ENCODE results near the gene PPCS.
A peak's percentile ranks its signal among the peaks of the same experiment; 100 is the strongest.

Gene PPCS

DNA sequence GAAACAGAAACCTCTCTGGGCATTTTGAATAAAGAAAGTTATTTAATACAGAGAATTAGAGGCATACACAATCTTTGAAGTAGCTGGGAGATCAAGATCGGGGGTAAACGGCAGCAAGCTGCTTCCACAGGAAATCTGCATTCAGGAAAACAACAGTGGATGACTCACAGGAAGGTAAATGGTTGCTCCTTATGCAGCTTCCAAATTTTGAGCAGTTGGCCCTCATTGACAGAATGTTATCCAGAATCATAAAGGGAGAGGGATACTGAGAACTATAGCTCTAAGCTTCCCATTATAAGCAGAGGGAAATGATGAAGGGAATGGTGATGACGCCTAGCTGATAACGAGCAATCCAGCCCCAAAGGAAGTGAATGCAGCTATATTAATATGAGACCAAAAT lies 29.1 kb upstream of the PPCS start:
- Histone ChIP-seq H3K9me3 (ENCODE audit: control insufficient read depth, low read length) (no peaks in the 10 kb centered on the region), H3K36me3 (ENCODE audit: control insufficient read depth, insufficient read depth, low read length, severe bottlenecking) (no peaks in the 10 kb centered on the region)
- DNase-seq (ENCODE audit: low read depth) = no peak

GRCh38 chr1:42429603-42430002 lies 26.7 kb upstream of the PPCS start:
- no peaks in the 10 kb centered on the region for H3K36me3 ChIP-seq (ENCODE audit: control insufficient read depth, insufficient read depth, low read length, severe bottlenecking)
- no peaks in the 10 kb centered on the region for H3K27me3 ChIP-seq (replicated peaks; ENCODE audit: control insufficient read depth, insufficient read depth, low read length)
- no peak overlapping the region for H3K9ac ChIP-seq (ENCODE audit: low read length)
- DNase-seq (ENCODE audit: low read depth) = no peak
- H3K4me1 ChIP-seq (ENCODE audit: control insufficient read depth, insufficient read depth, low read length) = peaks cover 27% of the 10 kb centered on the region
- no peak overlapping the region for H3K4me3 ChIP-seq (ENCODE audit: low read length)
- H3K9me3 ChIP-seq (ENCODE audit: control insufficient read depth, low read length) = no peaks in the 10 kb centered on the region

More for the DNA sequence above, 29.1 kb upstream of the PPCS start:
- Histone ChIP-seq H3K4me3 (ENCODE audit: low read length) (no peak overlapping the region), H3K27me3 (replicated peaks; ENCODE audit: control insufficient read depth, insufficient read depth, low read length) (no peaks in the 10 kb centered on the region), H3K9ac (ENCODE audit: low read length) (no peak overlapping the region), H3K4me1 (ENCODE audit: control insufficient read depth, insufficient read depth, low read length) (peaks cover 43% of the 10 kb centered on the region)

GRCh38 chr1:42430286-42431135 lies 25.8 kb upstream of the PPCS start:
- no peak overlapping the region for H3K4me3 ChIP-seq (ENCODE audit: low read length)
- H3K4me1 ChIP-seq (ENCODE audit: control insufficient read depth, insufficient read depth, low read length) = peaks cover 24% of the 10 kb centered on the region
- no peak overlapping the region for H3K9ac ChIP-seq (ENCODE audit: low read length)
- DNase-seq (ENCODE audit: low read depth) = no peak
- H3K27me3 ChIP-seq (replicated peaks; ENCODE audit: control insufficient read depth, insufficient read depth, low read length) = no peaks in the 10 kb centered on the region
- H3K36me3 ChIP-seq (ENCODE audit: control insufficient read depth, insufficient read depth, low read length, severe bottlenecking) = no peaks in the 10 kb centered on the region
- H3K9me3 ChIP-seq (ENCODE audit: control insufficient read depth, low read length) = no peaks in the 10 kb centered on the region

GRCh38 chr1:42431514-42431913 lies 24.8 kb upstream of the PPCS start:
- no peak overlapping the region for H3K9ac ChIP-seq (ENCODE audit: low read length)
- no peaks in the 10 kb centered on the region for H3K27me3 ChIP-seq (replicated peaks; ENCODE audit: control insufficient read depth, insufficient read depth, low read length)
- peaks cover 24% of the 10 kb centered on the region for H3K4me1 ChIP-seq (ENCODE audit: control insufficient read depth, insufficient read depth, low read length)
- no peaks in the 10 kb centered on the region for H3K9me3 ChIP-seq (ENCODE audit: control insufficient read depth, low read length)
- no peak for DNase-seq (ENCODE audit: low read depth)
- H3K36me3 ChIP-seq (ENCODE audit: control insufficient read depth, insufficient read depth, low read length, severe bottlenecking) = no peaks in the 10 kb centered on the region
- H3K4me3 ChIP-seq (ENCODE audit: low read length) = no peak overlapping the region

- Histone ChIP-seq H3K4me3 (ENCODE audit: low read length) (no peak overlapping the region), H3K4me1 (ENCODE audit: control insufficient read depth, insufficient read depth, low read length) (peaks cover 24% of the 10 kb centered on the region), H3K9me3 (ENCODE audit: control insufficient read depth, low read length) (no peaks in the 10 kb centered on the region), H3K9ac (ENCODE audit: low read length) (no peak overlapping the region), H3K36me3 (ENCODE audit: control insufficient read depth, insufficient read depth, low read length, severe bottlenecking) (no peaks in the 10 kb centered on the region), H3K27me3 (replicated peaks; ENCODE audit: control insufficient read depth, insufficient read depth, low read length) (no peaks in the 10 kb centered on the region)
- DNase-seq (ENCODE audit: low read depth) = no peak
These were observed 23.6 kb upstream of the PPCS start for GRCh38 chr1:42432714-42433113.

DNA sequence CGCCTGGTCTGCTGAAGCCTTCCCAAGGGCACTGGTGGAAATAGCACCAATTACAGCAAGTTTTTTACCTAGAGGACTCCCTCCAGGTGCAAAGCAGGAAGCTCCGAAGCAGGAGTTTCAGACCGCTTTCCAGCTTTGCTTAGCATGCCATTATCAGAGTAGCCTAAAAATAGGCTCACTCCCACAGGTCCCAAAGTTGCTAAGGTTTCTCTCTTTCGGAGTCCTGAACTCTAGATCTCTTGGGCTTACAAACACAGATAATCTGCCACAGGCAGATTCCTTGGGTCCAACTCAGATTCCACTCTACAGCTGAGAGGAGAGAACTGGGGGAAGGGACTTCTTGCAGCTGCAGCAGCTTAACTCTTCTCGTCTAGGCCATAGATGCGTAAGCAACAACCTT lies 23.0 kb upstream of the PPCS start:
- Histone ChIP-seq H3K4me3 (ENCODE audit: low read length) (no peak overlapping the region), H3K36me3 (ENCODE audit: control insufficient read depth, insufficient read depth, low read length, severe bottlenecking) (no peaks in the 10 kb centered on the region), H3K9me3 (ENCODE audit: control insufficient read depth, low read length) (no peaks in the 10 kb centered on the region), H3K9ac (ENCODE audit: low read length) (no peak overlapping the region), H3K27me3 (replicated peaks; ENCODE audit: control insufficient read depth, insufficient read depth, low read length) (no peaks in the 10 kb centered on the region), H3K4me1 (ENCODE audit: control insufficient read depth, insufficient read depth, low read length) (peaks cover 24% of the 10 kb centered on the region)
- no peak for DNase-seq (ENCODE audit: low read depth)

GRCh38 chr1:42434340-42434739 lies 22.0 kb upstream of the PPCS start:
- Histone ChIP-seq H3K9me3 (ENCODE audit: control insufficient read depth, low read length) (no peaks in the 10 kb centered on the region), H3K4me1 (ENCODE audit: control insufficient read depth, insufficient read depth, low read length) (peaks cover 22% of the 10 kb centered on the region), H3K9ac (ENCODE audit: low read length) (no peak overlapping the region), H3K36me3 (ENCODE audit: control insufficient read depth, insufficient read depth, low read length, severe bottlenecking) (no peaks in the 10 kb centered on the region), H3K4me3 (ENCODE audit: low read length) (no peak overlapping the region), H3K27me3 (replicated peaks; ENCODE audit: control insufficient read depth, insufficient read depth, low read length) (no peaks in the 10 kb centered on the region)
- DNase-seq (ENCODE audit: low read depth) = no peak

- H3K9me3 ChIP-seq (ENCODE audit: control insufficient read depth, low read length) = no peaks in the 10 kb centered on the region
- H3K4me3 ChIP-seq (ENCODE audit: low read length) = no peak overlapping the region
- H3K36me3 ChIP-seq (ENCODE audit: control insufficient read depth, insufficient read depth, low read length, severe bottlenecking) = no peaks in the 10 kb centered on the region
- H3K4me1 ChIP-seq (ENCODE audit: control insufficient read depth, insufficient read depth, low read length) = peaks cover 10% of the 10 kb centered on the region
- no peak overlapping the region for H3K9ac ChIP-seq (ENCODE audit: low read length)
- DNase-seq (ENCODE audit: low read depth) = peak; percentile 45
- H3K27me3 ChIP-seq (replicated peaks; ENCODE audit: control insufficient read depth, insufficient read depth, low read length) = no peaks in the 10 kb centered on the region
These were observed 16.4 kb upstream of the PPCS start for GRCh38 chr1:42439940-42440339.

GRCh38 chr1:42442662-42443061 lies 13.7 kb upstream of the PPCS start:
- DNase-seq (ENCODE audit: low read depth) = no peak

GRCh38 chr1:42449256-42449655 lies 7.1 kb upstream of the PPCS start:
- Histone ChIP-seq H3K27me3 (replicated peaks; ENCODE audit: control insufficient read depth, insufficient read depth, low read length) (no peaks in the 10 kb centered on the region), H3K9me3 (ENCODE audit: control insufficient read depth, low read length) (no peaks in the 10 kb centered on the region), H3K4me3 (ENCODE audit: low read length) (no peak overlapping the region), H3K9ac (ENCODE audit: low read length) (no peak overlapping the region), H3K4me1 (ENCODE audit: control insufficient read depth, insufficient read depth, low read length) (no peaks in the 10 kb centered on the region), H3K36me3 (ENCODE audit: control insufficient read depth, insufficient read depth, low read length, severe bottlenecking) (no peaks in the 10 kb centered on the region)
- DNase-seq (ENCODE audit: low read depth) = no peak

More at GRCh38 chr1:42442662-42443061, 13.7 kb upstream of the PPCS start:
- no peaks in the 10 kb centered on the region for H3K36me3 ChIP-seq (ENCODE audit: control insufficient read depth, insufficient read depth, low read length, severe bottlenecking)
- no peak overlapping the region for H3K9ac ChIP-seq (ENCODE audit: low read length)
- peaks cover 10% of the 10 kb centered on the region for H3K4me1 ChIP-seq (ENCODE audit: control insufficient read depth, insufficient read depth, low read length)
- H3K27me3 ChIP-seq (replicated peaks; ENCODE audit: control insufficient read depth, insufficient read depth, low read length) = no peaks in the 10 kb centered on the region
- no peak overlapping the region for H3K4me3 ChIP-seq (ENCODE audit: low read length)
- H3K9me3 ChIP-seq (ENCODE audit: control insufficient read depth, low read length) = no peaks in the 10 kb centered on the region

- Histone ChIP-seq H3K9me3 (ENCODE audit: control insufficient read depth, low read length) (no peaks in the 10 kb centered on the region), H3K36me3 (ENCODE audit: control insufficient read depth, insufficient read depth, low read length, severe bottlenecking) (no peaks in the 10 kb centered on the region), H3K4me1 (ENCODE audit: control insufficient read depth, insufficient read depth, low read length) (no peaks in the 10 kb centered on the region), H3K27me3 (replicated peaks; ENCODE audit: control insufficient read depth, insufficient read depth, low read length) (no peaks in the 10 kb centered on the region), H3K4me3 (ENCODE audit: low read length) (no peak overlapping the region), H3K9ac (ENCODE audit: low read length) (no peak overlapping the region)
- no peak for DNase-seq (ENCODE audit: low read depth)
These were observed 6.3 kb upstream of the PPCS start for GRCh38 chr1:42450061-42450460.

- H3K4me1 ChIP-seq (ENCODE audit: control insufficient read depth, insufficient read depth, low read length) = peaks cover 12% of the 10 kb centered on the region
- H3K9me3 ChIP-seq (ENCODE audit: control insufficient read depth, low read length) = no peaks in the 10 kb centered on the region
- DNase-seq (ENCODE audit: low read depth) = no peak
- peaks cover 5% of the 10 kb centered on the region for H3K36me3 ChIP-seq (ENCODE audit: control insufficient read depth, insufficient read depth, low read length, severe bottlenecking)
- no peak overlapping the region for H3K9ac ChIP-seq (ENCODE audit: low read length)
- H3K27me3 ChIP-seq (replicated peaks; ENCODE audit: control insufficient read depth, insufficient read depth, low read length) = no peaks in the 10 kb centered on the region
- H3K4me3 ChIP-seq (ENCODE audit: low read length) = no peak overlapping the region
These were observed 3.0 kb upstream of the PPCS start for GRCh38 chr1:42453386-42453785.
